Panc1 (cell line): ENCODE measurements around the gene ADIPOR2.

Experiments
- POLR2AphosphoS5 ChIP-seq: IDR thresholded peaks from 2 replicates; pipeline ENCODE4 v1.6.1; 2012; ENCODE audit warnings: mild to moderate bottlenecking, low read depth, low read length, moderate library complexity
- TCF7L2 ChIP-seq: IDR thresholded peaks from 2 replicates; pipeline ENCODE4 v1.6.1; 2011; ENCODE audit warnings: mild to moderate bottlenecking, low read depth, low read length, inconsistent platforms
- TF ChIP-seq, protein P1 (sequence below): fragments of 450-650 bp; IDR thresholded peaks from 2 replicates; pipeline ENCODE4 v1.5.1; 2017; ENCODE audit warnings: mild to moderate bottlenecking

DNA sequence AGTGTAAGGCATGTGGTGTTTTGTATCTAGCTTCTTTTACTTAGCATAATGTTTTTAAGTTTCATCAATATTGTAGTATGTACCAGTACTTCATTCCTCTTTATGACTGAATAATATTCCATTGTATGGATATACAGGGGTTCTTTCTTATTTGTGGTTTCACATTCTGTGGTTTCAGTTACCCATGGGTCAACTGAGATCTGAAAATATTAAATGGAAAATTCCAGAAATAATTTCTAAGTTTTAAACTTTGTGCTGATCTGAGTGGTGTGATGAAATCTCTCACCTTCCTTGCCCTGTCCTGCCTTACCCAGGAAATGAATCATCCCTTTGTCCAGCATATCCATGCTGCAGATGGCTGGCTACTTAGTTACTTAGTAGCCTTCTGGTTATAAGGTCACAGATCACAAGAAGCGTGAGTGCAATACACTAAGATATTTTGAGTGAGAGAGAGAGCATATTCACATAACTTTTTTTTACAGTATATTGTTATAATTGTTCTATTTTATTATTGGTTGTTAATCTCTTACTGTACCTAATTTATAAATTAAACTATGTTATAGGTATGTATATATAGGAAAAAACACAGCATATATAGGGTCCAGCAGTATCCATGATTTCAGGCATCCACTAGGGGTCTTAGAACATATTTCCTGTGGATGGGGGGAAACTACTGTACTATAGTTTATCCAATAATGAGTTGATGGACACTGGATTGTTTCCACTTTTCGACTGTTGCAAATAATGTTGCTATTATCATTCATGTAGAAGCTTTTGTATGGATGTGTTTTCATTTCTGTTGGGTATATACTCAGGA is 69.9 kb downstream of the ADIPOR2 start:
- no peak for TF ChIP-seq POLR2AphosphoS5
- no peak for TF ChIP-seq TCF7L2
- TF ChIP-seq, protein P1, sequence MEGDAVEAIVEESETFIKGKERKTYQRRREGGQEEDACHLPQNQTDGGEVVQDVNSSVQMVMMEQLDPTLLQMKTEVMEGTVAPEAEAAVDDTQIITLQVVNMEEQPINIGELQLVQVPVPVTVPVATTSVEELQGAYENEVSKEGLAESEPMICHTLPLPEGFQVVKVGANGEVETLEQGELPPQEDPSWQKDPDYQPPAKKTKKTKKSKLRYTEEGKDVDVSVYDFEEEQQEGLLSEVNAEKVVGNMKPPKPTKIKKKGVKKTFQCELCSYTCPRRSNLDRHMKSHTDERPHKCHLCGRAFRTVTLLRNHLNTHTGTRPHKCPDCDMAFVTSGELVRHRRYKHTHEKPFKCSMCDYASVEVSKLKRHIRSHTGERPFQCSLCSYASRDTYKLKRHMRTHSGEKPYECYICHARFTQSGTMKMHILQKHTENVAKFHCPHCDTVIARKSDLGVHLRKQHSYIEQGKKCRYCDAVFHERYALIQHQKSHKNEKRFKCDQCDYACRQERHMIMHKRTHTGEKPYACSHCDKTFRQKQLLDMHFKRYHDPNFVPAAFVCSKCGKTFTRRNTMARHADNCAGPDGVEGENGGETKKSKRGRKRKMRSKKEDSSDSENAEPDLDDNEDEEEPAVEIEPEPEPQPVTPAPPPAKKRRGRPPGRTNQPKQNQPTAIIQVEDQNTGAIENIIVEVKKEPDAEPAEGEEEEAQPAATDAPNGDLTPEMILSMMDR, result no peak
